CD4-positive, alpha-beta T cell treated with Interleukin-15 for 1 hour (primary cell): ENCODE results near the gene GPR132.

ENCODE experiments used
- DNase-seq: peaks from one replicate; pipeline ENCODE4 v3.0.0-alpha.2; 2020

GPR132 gene

GRCh38 chr14:105059925-105060565, 5.2 kb downstream of the GPR132 start:
- no peak for DNase-seq

- peak; percentile 79 for DNase-seq
Observed at GRCh38 chr14:105059035-105059924, 6.0 kb downstream of the GPR132 start.

GRCh38 chr14:105058521-105059034, 6.7 kb downstream of the GPR132 start:
- peak; percentile 32 for DNase-seq

- DNase-seq, result peak; percentile 13
Observed at GRCh38 chr14:105056303-105056831, 8.9 kb downstream of the GPR132 start.

GRCh38 chr14:105055736-105056302, 9.4 kb downstream of the GPR132 start:
- DNase-seq, result peak; percentile 16

GRCh38 chr14:105055334-105055733, 9.9 kb downstream of the GPR132 start:
- peak; percentile 13 for DNase-seq

GRCh38 chr14:105053996-105054395, 11.2 kb downstream of the GPR132 start:
- no peak for DNase-seq

- DNase-seq, result no peak
Observed at GRCh38 chr14:105053421-105053820, 11.8 kb downstream of the GPR132 start.

- peak; percentile 12 for DNase-seq
Observed at GRCh38 chr14:105052110-105052458, 13.1 kb downstream of the GPR132 start.

GRCh38 chr14:105051182-105052109, 13.8 kb downstream of the GPR132 start:
- peak; percentile 16 for DNase-seq

GRCh38 chr14:105050551-105050897, 14.7 kb downstream of the GPR132 start:
- no peak for DNase-seq

GRCh38 chr14:105049753-105050550, 15.3 kb downstream of the GPR132 start:
- no peak for DNase-seq

- DNase-seq, result peak; percentile 36
Observed at GRCh38 chr14:105047283-105048016, 17.8 kb downstream of the GPR132 start.

GRCh38 chr14:105046891-105047282, 18.3 kb downstream of the GPR132 start:
- no peak for DNase-seq

GRCh38 chr14:105045710-105046326, 19.4 kb downstream of the GPR132 start:
- peak; percentile 89 for DNase-seq

- peak; percentile 10 for DNase-seq
Observed at GRCh38 chr14:105043641-105044040, 21.6 kb downstream of the GPR132 start.

- DNase-seq, result no peak
Observed at GRCh38 chr14:105042813-105043212, 22.4 kb downstream of the GPR132 start.

GRCh38 chr14:105041841-105042765, 23.1 kb downstream of the GPR132 start:
- DNase-seq, result peak; percentile 14
